GM19438 (cell line): ENCODE data around the gene FSTL4.

Experiments used
- ATAC-seq: cut with Tn5 transposase; IDR thresholded peaks from one replicate; pipeline ENCODE4 v1.9.1; 2021; ENCODE audit warnings: low read depth; ENCODE audit not compliant: unreplicated experiment

The FSTL4 gene

GRCh38 chr5:133238426-133239205 is 373.7 kb downstream of the FSTL4 start:
- ATAC-seq: no peak

- no peak for ATAC-seq
These were observed 375.4 kb downstream of the FSTL4 start for GRCh38 chr5:133236976-133237375.

- no peak for ATAC-seq
These were observed 375.8 kb downstream of the FSTL4 start for GRCh38 chr5:133236541-133236951.

GRCh38 chr5:133235696-133236426 is 376.5 kb downstream of the FSTL4 start:
- ATAC-seq: no peak

- no peak for ATAC-seq
These were observed 377.4 kb downstream of the FSTL4 start for GRCh38 chr5:133234911-133235310.

- no peak for ATAC-seq
These were observed 378.1 kb downstream of the FSTL4 start for GRCh38 chr5:133234273-133234672.

- ATAC-seq: no peak
These were observed 378.7 kb downstream of the FSTL4 start for GRCh38 chr5:133233616-133234015.

- ATAC-seq: no peak
These were observed 379.4 kb downstream of the FSTL4 start for GRCh38 chr5:133232911-133233310.

GRCh38 chr5:133232435-133232834 is 379.9 kb downstream of the FSTL4 start:
- ATAC-seq: no peak

GRCh38 chr5:133232011-133232410 is 380.3 kb downstream of the FSTL4 start:
- ATAC-seq: no peak

- no peak for ATAC-seq
These were observed 381.3 kb downstream of the FSTL4 start for GRCh38 chr5:133230823-133231578.

GRCh38 chr5:133229931-133230664 is 382.2 kb downstream of the FSTL4 start:
- no peak for ATAC-seq

- no peak for ATAC-seq
These were observed 384.0 kb downstream of the FSTL4 start for GRCh38 chr5:133228316-133228715.

GRCh38 chr5:133227897-133228296 is 384.4 kb downstream of the FSTL4 start:
- no peak for ATAC-seq

GRCh38 chr5:133227082-133227481 is 385.3 kb downstream of the FSTL4 start:
- ATAC-seq: no peak

GRCh38 chr5:133226186-133226585 is 386.2 kb downstream of the FSTL4 start:
- ATAC-seq: no peak

- ATAC-seq: no peak
These were observed 386.6 kb downstream of the FSTL4 start for GRCh38 chr5:133225671-133226152.

- no peak for ATAC-seq
These were observed 389.4 kb downstream of the FSTL4 start for GRCh38 chr5:133222979-133223378.

GRCh38 chr5:133222521-133222920 is 389.8 kb downstream of the FSTL4 start:
- ATAC-seq: no peak

GRCh38 chr5:133222040-133222439 is 390.3 kb downstream of the FSTL4 start:
- ATAC-seq: no peak
